ENCODE data around the gene MGMT. TPM values are rescaled to one million over a fixed set of nuclear protein-coding genes. Genes with fewer than 3 reads are reported as not detected.

Gene MGMT
- total and polyA plus RNA-seq, 5 donors from 2014 or later, result 18.7 to 48.0 (median 35.2) TPM

DNA sequence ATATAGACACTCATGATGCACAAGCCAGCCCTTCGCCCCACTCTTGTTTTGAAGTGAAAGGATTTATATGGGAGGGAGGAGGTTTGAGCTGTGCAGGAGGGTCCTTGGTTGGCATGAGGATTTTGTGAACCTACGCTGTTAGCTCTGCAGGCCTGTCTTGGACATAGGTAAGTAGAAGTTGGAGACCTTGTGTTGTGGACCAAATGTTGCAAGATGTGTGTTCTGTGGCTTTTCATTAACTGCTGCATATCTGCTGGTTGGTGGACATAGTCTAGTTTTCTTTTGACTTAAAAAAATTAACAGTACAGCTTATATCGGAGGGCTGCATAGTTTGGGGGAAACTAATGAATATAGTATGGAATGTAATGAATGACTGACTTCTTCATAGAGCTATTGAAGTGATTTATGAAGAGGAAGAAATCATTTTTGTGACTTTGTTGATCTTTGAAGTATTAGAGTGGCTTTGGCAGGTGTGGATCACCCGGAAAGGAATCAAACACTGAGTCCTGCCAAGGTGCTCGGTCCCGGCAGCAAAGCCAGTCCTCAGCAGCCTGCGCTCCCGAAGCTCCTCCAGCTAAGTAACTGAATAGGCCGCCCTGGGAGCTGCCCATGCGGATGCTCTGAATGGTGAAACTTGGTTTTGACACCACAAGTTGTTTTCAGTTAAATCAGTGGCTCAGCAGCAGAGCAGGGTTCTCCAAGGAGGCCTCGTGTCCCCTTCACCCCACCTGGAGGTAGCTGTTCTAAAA lies 3.2 kb downstream of the MGMT start:
- H3K36me3 ChIP-seq (ENCODE audit: control insufficient read depth, insufficient read depth, low read length), result peaks cover 10% of the 10 kb centered on the region
- no peak for ATAC-seq (ENCODE audit: low read depth in 2 of 2)
- H3K27ac ChIP-seq (ENCODE audit: insufficient read depth, low read length, poor library complexity, severe bottlenecking), result no peak overlapping the region
- Mint-ChIP-seq H3K4me1 (peaks cover 5 to 51% (median 11%) of the 10 kb centered on the region in 4 donors), H3K4me3 (peak overlapping the region in 3 of 4 donors; percentile 15 to 89 (median 73)), H3K9me3 (peaks cover 0 to 3% (median 0%) of the 10 kb centered on the region in 7 donors), H3K27ac (peak overlapping the region in 1 of 3 donors; percentile 34), H3K27me3 (no peaks in the 10 kb centered on the region), H3K36me3 (peaks cover 22% of the 10 kb centered on the region)
- no peaks in the 10 kb centered on the region for H3K27me3 ChIP-seq (ENCODE audit: control insufficient read depth, insufficient read depth, low read length)
- H3K9me3 ChIP-seq (ENCODE audit: control insufficient read depth in 2 of 2, low read length in 2 of 2), result no peaks in the 10 kb centered on the region
- no peak overlapping the region for H3K4me3 ChIP-seq (ENCODE audit: low read depth, low read length)
- H3K4me1 ChIP-seq (ENCODE audit: control insufficient read depth, insufficient read depth, low read length, poor library complexity, severe bottlenecking), result peaks cover 18% of the 10 kb centered on the region
- no peak for DNase-seq

DNA sequence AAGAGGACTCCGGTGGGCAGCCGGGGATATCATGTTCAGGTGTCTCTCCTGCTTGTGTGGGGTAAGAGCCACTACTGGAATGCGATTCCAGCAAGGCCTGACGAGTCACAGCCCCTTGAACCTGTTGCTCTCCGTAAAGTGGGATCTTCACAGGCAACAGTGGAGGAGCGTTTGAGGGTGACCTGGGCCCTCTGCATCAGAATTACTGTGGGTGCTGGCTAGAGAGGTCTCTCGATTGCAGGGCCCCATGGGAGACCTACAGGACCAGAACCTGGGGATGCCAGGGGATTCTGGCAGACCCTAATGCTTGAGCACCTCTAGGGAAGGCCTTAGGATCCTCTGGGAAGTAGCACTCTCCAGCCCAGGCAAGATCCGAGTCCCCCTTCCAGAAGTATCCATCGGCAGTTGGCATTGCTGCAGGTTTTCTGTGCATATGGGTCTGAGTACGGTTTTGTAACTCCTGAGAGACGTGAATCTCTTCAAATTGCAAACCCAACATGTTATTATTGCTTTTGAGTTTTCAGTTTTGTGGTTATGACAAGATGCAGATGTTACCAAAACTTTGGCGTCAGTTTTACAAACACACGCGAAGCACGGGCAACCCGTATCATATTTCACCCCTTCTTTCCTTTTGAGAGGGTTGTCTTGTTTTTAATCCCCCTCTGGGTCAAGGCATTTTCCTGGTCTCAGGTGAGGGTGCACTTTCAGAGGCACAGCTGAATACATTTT lies 4.6 kb downstream of the MGMT start:
- no peaks in the 10 kb centered on the region for H3K27me3 Mint-ChIP-seq
- Histone ChIP-seq H3K36me3 (ENCODE audit: control insufficient read depth, insufficient read depth, low read length) (peaks cover 10% of the 10 kb centered on the region), H3K4me3 (ENCODE audit: low read depth, low read length) (no peak overlapping the region), H3K4me1 (ENCODE audit: control insufficient read depth, insufficient read depth, low read length, poor library complexity, severe bottlenecking) (peaks cover 13% of the 10 kb centered on the region), H3K27ac (ENCODE audit: insufficient read depth, low read length, poor library complexity, severe bottlenecking) (no peak overlapping the region), H3K9me3 (ENCODE audit: control insufficient read depth in 2 of 2, low read length in 2 of 2) (no peaks in the 10 kb centered on the region), H3K27me3 (ENCODE audit: control insufficient read depth, insufficient read depth, low read length) (no peaks in the 10 kb centered on the region)
- no peak overlapping the region for H3K27ac Mint-ChIP-seq
- DNase-seq, result no peak
- H3K9me3 Mint-ChIP-seq, result peaks cover 0 to 3% (median 0%) of the 10 kb centered on the region in 7 donors
- H3K4me3 Mint-ChIP-seq, result no peak overlapping the region
- H3K4me1 Mint-ChIP-seq, result peaks cover 5 to 54% (median 11%) of the 10 kb centered on the region in 4 donors
- H3K36me3 Mint-ChIP-seq, result peaks cover 23% of the 10 kb centered on the region
- no peak for ATAC-seq (ENCODE audit: low read depth in 2 of 2)

DNA sequence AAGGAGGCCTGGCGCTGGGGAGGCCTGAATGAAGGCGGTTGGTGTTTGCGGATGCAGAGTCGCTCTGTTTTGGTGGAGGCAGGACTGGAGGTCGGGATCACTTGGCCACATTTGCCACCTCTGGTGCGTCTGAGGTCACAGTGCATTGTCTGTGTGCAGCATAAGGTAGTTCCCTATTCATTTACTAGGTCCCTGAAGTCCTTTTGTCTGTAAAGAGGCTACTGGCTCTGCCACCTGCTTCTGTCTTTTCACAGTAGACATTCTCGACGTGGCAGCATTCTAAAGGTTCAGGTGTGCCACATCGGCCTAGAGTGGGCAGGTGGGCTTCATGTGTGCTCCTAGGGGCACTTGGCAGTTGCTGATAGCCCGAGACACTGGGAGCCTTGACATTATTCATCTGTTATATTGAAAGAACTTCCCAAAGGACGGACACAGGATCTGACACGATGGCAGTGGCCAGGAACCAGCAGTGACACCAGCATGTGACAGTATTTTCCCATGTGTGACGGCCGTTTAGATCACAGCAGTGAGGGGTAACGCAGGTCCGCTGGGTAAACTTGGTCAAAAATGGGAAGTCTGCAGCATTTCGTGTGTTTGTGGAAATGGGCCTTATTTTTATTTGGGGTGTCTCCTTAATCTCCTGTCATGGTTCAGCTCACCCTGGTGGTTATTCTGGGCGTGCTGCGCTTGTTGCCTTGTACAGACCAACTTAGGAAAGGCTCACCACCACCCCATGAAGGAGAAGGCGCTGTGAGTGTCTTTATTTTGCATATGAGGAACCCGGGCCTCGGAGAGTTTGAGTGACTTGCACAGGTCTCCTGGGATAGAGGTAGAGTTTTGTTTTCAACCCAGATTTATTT lies 5.9 kb downstream of the MGMT start:
- no peaks in the 10 kb centered on the region for H3K27me3 ChIP-seq (ENCODE audit: control insufficient read depth, insufficient read depth, low read length)
- H3K4me1 ChIP-seq (ENCODE audit: control insufficient read depth, insufficient read depth, low read length, poor library complexity, severe bottlenecking), result peaks cover 5% of the 10 kb centered on the region
- no peak overlapping the region for H3K27ac ChIP-seq (ENCODE audit: insufficient read depth, low read length, poor library complexity, severe bottlenecking)
- peaks cover 10% of the 10 kb centered on the region for H3K36me3 ChIP-seq (ENCODE audit: control insufficient read depth, insufficient read depth, low read length)
- Mint-ChIP-seq H3K27me3 (no peaks in the 10 kb centered on the region), H3K4me3 (peak overlapping the region in 1 of 4 donors; percentile 35), H3K27ac (peak overlapping the region in 1 of 3 donors; percentile 35), H3K36me3 (peaks cover 28% of the 10 kb centered on the region), H3K4me1 (peaks cover 8 to 48% (median 10%) of the 10 kb centered on the region in 4 donors), H3K9me3 (peaks cover 0 to 3% (median 0%) of the 10 kb centered on the region in 7 donors)
- no peak overlapping the region for H3K4me3 ChIP-seq (ENCODE audit: low read depth, low read length)
- no peak for ATAC-seq (ENCODE audit: low read depth in 2 of 2)
- no peaks in the 10 kb centered on the region for H3K9me3 ChIP-seq (ENCODE audit: control insufficient read depth in 2 of 2, low read length in 2 of 2)
- no peak for DNase-seq

DNA sequence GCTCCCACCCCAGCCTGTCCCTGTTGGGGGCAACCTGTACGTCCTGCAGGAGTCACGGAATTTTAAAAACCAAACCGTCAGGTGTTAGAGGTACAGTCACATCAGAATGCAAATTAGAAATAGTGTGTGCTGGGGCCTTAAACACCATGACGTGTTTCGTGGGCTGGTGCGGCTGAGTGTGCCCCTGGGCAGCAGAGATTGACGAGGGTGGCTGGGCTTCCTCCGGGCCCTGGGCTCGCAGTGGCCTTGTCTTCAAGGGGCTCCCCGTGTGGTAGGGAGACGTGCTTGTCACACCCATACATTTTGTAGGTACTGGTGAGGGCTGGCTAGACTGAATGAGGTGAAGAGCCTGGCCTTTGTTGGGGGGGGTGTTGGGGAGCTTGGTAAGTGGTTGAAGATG lies 7.6 kb downstream of the MGMT start:
- no peak overlapping the region for H3K27ac ChIP-seq (ENCODE audit: insufficient read depth, low read length, poor library complexity, severe bottlenecking)
- no peaks in the 10 kb centered on the region for H3K27me3 ChIP-seq (ENCODE audit: control insufficient read depth, insufficient read depth, low read length)
- DNase-seq (no peak), ATAC-seq (ENCODE audit: low read depth in 2 of 2) (no peak)
- Mint-ChIP-seq H3K27ac (peak overlapping the region in 2 of 3 donors; percentile 12 to 75), H3K4me3 (no peak overlapping the region), H3K4me1 (peaks cover 4 to 41% (median 11%) of the 10 kb centered on the region in 4 donors), H3K36me3 (peaks cover 31% of the 10 kb centered on the region), H3K27me3 (no peaks in the 10 kb centered on the region), H3K9me3 (peaks cover 0 to 4% (median 2%) of the 10 kb centered on the region in 7 donors)
- no peak overlapping the region for H3K4me3 ChIP-seq (ENCODE audit: low read depth, low read length)
- peaks cover 10% of the 10 kb centered on the region for H3K36me3 ChIP-seq (ENCODE audit: control insufficient read depth, insufficient read depth, low read length)
- H3K4me1 ChIP-seq (ENCODE audit: control insufficient read depth, insufficient read depth, low read length, poor library complexity, severe bottlenecking), result no peaks in the 10 kb centered on the region
- no peaks in the 10 kb centered on the region for H3K9me3 ChIP-seq (ENCODE audit: control insufficient read depth in 2 of 2, low read length in 2 of 2)

DNA sequence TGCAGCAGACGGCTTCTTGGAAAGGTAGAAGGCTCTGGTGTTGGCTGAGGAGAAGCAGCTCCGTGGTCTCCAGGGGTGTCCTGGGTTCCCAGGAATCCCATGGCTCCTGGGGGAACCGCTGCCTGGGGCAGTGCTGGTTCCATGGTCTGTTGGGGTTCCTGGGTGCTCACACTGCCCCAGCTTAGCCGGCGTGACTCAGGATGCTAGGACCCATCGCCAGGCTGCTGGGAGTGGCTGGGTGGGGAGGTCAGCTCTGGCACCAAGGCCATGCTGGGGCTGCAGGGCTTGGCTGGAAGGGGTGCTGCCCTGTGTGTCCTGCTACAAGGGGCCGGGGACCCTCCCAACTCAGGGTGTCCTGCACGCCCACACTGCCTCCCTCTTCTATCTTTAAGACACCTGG lies 9.4 kb downstream of the MGMT start:
- no peak for ATAC-seq (ENCODE audit: low read depth in 2 of 2)
- Mint-ChIP-seq H3K4me3 (no peak overlapping the region), H3K36me3 (peaks cover 32% of the 10 kb centered on the region), H3K4me1 (peaks cover 4 to 31% (median 8%) of the 10 kb centered on the region in 4 donors), H3K27me3 (no peaks in the 10 kb centered on the region), H3K9me3 (peaks cover 0 to 12% (median 4%) of the 10 kb centered on the region in 7 donors), H3K27ac (peak overlapping the region in 1 of 3 donors; percentile 14)
- H3K27me3 ChIP-seq (ENCODE audit: control insufficient read depth, insufficient read depth, low read length), result no peaks in the 10 kb centered on the region
- H3K36me3 ChIP-seq (ENCODE audit: control insufficient read depth, insufficient read depth, low read length), result peaks cover 10% of the 10 kb centered on the region
- no peak overlapping the region for H3K4me3 ChIP-seq (ENCODE audit: low read depth, low read length)
- H3K4me1 ChIP-seq (ENCODE audit: control insufficient read depth, insufficient read depth, low read length, poor library complexity, severe bottlenecking), result no peaks in the 10 kb centered on the region
- DNase-seq, result no peak
- peaks cover under 1 to 5% of the 10 kb centered on the region in 2 experiments for H3K9me3 ChIP-seq (ENCODE audit: control insufficient read depth in 2 of 2, low read length in 2 of 2)
- no peak overlapping the region for H3K27ac ChIP-seq (ENCODE audit: insufficient read depth, low read length, poor library complexity, severe bottlenecking)

DNA sequence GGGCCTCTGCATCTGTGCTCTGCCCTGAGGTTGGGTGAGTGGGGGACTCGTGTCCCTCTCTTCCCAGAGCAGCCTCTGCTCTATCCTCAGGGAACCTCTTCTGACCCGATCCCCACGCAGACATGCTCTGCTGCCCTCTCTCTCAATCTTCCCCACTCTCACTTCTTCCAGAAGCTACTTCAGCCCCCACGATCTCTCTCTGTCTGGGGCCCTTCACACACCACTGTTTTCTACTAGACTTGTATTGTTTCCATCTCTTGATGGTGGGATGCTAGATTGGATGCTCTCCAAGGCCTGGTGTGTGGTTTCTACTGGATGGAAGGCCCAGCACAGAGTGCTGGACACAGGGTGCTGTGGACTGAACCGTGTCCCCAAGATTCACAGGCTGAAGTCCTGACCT lies 10.0 kb downstream of the MGMT start:
- Histone ChIP-seq H3K27me3 (ENCODE audit: control insufficient read depth, insufficient read depth, low read length) (no peaks in the 10 kb centered on the region), H3K36me3 (ENCODE audit: control insufficient read depth, insufficient read depth, low read length) (peaks cover 5% of the 10 kb centered on the region), H3K9me3 (ENCODE audit: control insufficient read depth in 2 of 2, low read length in 2 of 2) (peaks cover 7 to 11% of the 10 kb centered on the region in 2 experiments), H3K4me1 (ENCODE audit: control insufficient read depth, insufficient read depth, low read length, poor library complexity, severe bottlenecking) (no peaks in the 10 kb centered on the region), H3K4me3 (ENCODE audit: low read depth, low read length) (no peak overlapping the region), H3K27ac (ENCODE audit: insufficient read depth, low read length, poor library complexity, severe bottlenecking) (no peak overlapping the region)
- Mint-ChIP-seq H3K9me3 (peaks cover 0 to 17% (median 5%) of the 10 kb centered on the region in 7 donors), H3K36me3 (peaks cover 36% of the 10 kb centered on the region), H3K27ac (no peak overlapping the region), H3K27me3 (no peaks in the 10 kb centered on the region), H3K4me1 (peaks cover 7 to 30% (median 9%) of the 10 kb centered on the region in 4 donors), H3K4me3 (peak overlapping the region in 1 of 4 donors; percentile 44)
- no peak for ATAC-seq (ENCODE audit: low read depth in 2 of 2)
- no peak for DNase-seq

DNA sequence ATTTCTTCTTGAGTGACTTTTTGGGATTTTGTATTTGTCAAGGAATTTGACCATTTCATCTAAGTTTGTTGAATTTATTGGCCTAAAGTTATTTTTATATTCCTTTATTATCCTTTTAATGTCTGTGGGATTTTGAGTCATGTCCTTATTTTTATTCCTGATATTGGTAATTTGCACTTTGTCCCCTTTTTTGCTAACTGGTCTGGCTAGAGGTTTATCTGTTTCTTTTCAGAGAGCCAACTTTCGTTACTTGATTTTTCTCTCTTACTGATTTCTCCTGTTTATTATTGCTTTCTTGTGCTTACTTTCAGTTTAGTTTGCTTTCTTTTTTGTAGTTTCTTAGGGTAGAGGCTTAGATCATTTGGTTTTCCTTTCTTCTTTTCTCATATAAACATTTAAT lies 14.6 kb downstream of the MGMT start:
- H3K4me3 ChIP-seq (ENCODE audit: low read depth, low read length), result no peak overlapping the region
- Mint-ChIP-seq H3K9me3 (peaks cover 7 to 44% (median 16%) of the 10 kb centered on the region in 7 donors), H3K27ac (no peak overlapping the region), H3K27me3 (peaks cover 5% of the 10 kb centered on the region), H3K4me3 (no peak overlapping the region), H3K36me3 (peaks cover 31% of the 10 kb centered on the region), H3K4me1 (peaks cover 4 to 18% (median 9%) of the 10 kb centered on the region in 4 donors)
- H3K9me3 ChIP-seq (ENCODE audit: control insufficient read depth in 2 of 2, low read length in 2 of 2), result peaks cover 32 to 34% of the 10 kb centered on the region in 2 experiments
- H3K36me3 ChIP-seq (ENCODE audit: control insufficient read depth, insufficient read depth, low read length), result peaks cover 2% of the 10 kb centered on the region
- no peaks in the 10 kb centered on the region for H3K4me1 ChIP-seq (ENCODE audit: control insufficient read depth, insufficient read depth, low read length, poor library complexity, severe bottlenecking)
- H3K27me3 ChIP-seq (ENCODE audit: control insufficient read depth, insufficient read depth, low read length), result no peaks in the 10 kb centered on the region
- ATAC-seq (ENCODE audit: low read depth in 2 of 2) (no peak), DNase-seq (no peak)
- no peak overlapping the region for H3K27ac ChIP-seq (ENCODE audit: insufficient read depth, low read length, poor library complexity, severe bottlenecking)
